Measurements from ENCODE around the gene NAV3. TPM values are rescaled to one million over a fixed set of nuclear protein-coding genes. Genes with fewer than 3 reads are reported as not detected.

Gene NAV3
- total RNA-seq, 4 donors from 2014 or later, result 4.6 to 10.7 (median 6.6) TPM

GRCh38 chr12:77841521-77841920 is 10.8 kb downstream of the NAV3 start:
- TF ChIP-seq CTCF (IDR thresholded peaks at IDR 0.05) (no peak), POLR2AphosphoS5 (IDR thresholded peaks at IDR 0.05) (no peak), POLR2A (IDR thresholded peaks at IDR 0.05) (no peak), EP300 (IDR thresholded peaks at IDR 0.05) (no peak)
- no peak for ATAC-seq
- H3K4me3 ChIP-seq, result no peak overlapping the region
- H3K36me3 ChIP-seq, result no peaks in the 10 kb centered on the region
- no peaks in the 10 kb centered on the region for H3K4me1 ChIP-seq
- no peak overlapping the region for H3K27ac ChIP-seq
- no peaks in the 10 kb centered on the region for H3K27me3 ChIP-seq
- H3K9me3 ChIP-seq, result no peaks in the 10 kb centered on the region

DNA sequence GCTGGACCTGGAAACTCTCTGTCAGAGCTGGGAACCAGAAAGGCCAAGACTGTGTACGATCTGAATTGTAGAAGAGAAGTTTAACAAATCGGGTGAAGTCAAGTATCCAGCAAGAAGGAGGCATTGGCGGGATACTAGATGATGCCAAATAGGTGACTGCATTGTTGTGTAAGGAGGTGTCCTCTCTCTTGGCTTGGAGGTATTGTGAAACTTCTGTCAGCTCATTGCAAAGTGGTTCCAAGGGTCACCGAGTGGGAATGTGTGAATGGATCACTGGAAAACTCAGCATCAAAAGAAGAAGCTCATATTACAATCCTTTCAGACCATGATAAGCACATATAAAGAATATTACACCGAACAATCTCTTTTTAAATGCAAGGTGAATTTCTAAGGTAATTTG is 11.7 kb downstream of the NAV3 start:
- ATAC-seq, result peak; percentile 62
- Histone ChIP-seq H3K9me3 (no peaks in the 10 kb centered on the region), H3K27ac (no peak overlapping the region), H3K4me3 (no peak overlapping the region), H3K4me1 (peaks cover 0 to 3% (median 3%) of the 10 kb centered on the region in 3 donors), H3K36me3 (no peaks in the 10 kb centered on the region), H3K27me3 (no peaks in the 10 kb centered on the region)
- no peak for TF ChIP-seq CTCF (IDR thresholded peaks at IDR 0.05)
- no peak for TF ChIP-seq POLR2A (IDR thresholded peaks at IDR 0.05)
- TF ChIP-seq POLR2AphosphoS5 (IDR thresholded peaks at IDR 0.05), result no peak
- no peak for TF ChIP-seq EP300 (IDR thresholded peaks at IDR 0.05)
- WGBS, 2 donors (ENCODE audit: low coverage in 1 of 2), result 81 to 83% methylated on average over 3 to 5 of the region's 5 CpGs

DNA sequence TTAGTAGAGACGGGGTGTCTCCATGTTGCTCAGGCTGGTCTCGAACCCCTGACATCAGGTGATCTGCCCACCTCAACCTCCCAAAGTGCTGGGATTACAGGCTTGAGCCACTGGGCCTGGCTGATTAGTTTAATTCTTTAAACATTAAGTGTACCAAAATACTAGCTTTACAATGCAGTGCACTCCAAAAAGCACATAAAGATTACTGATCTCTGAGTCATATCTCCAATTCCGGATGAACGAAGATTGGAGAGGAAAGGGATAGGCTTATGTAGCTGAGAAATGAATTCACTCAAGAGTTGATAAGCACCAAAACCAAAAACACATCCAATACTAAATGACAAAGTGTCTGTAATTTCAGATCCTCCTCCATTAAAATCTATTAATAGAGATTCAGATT is 15.1 kb downstream of the NAV3 start:
- Histone ChIP-seq H3K4me1 (peaks cover 0 to 16% (median 3%) of the 10 kb centered on the region in 3 donors), H3K27me3 (no peaks in the 10 kb centered on the region), H3K4me3 (no peak overlapping the region), H3K36me3 (no peaks in the 10 kb centered on the region), H3K9me3 (no peaks in the 10 kb centered on the region), H3K27ac (no peak overlapping the region)
- TF ChIP-seq EP300 (IDR thresholded peaks at IDR 0.05), result no peak
- no peak for TF ChIP-seq CTCF (IDR thresholded peaks at IDR 0.05)
- no peak for ATAC-seq
- WGBS, 2 donors (ENCODE audit: low coverage in 1 of 2), result 47 to 68% methylated on average over 2 to 4 of the region's 4 CpGs

- H3K9me3 ChIP-seq, result no peaks in the 10 kb centered on the region
- no peaks in the 10 kb centered on the region for H3K36me3 ChIP-seq
- no peak for TF ChIP-seq POLR2AphosphoS5 (IDR thresholded peaks at IDR 0.05)
- TF ChIP-seq POLR2A (IDR thresholded peaks at IDR 0.05), result no peak
- no peak for TF ChIP-seq CTCF (IDR thresholded peaks at IDR 0.05)
- no peak for TF ChIP-seq EP300 (IDR thresholded peaks at IDR 0.05)
- 40 to 72% methylated on average over 2 of the region's 2 CpGs for WGBS, 2 donors (ENCODE audit: low coverage in 1 of 2)
- peaks cover 0 to 16% (median 3%) of the 10 kb centered on the region in 3 donors for H3K4me1 ChIP-seq
- peak overlapping the region in 2 of 4 donors; percentile 40 to 44 for H3K27ac ChIP-seq
- no peaks in the 10 kb centered on the region for H3K27me3 ChIP-seq
- no peak overlapping the region for H3K4me3 ChIP-seq
- no peak for ATAC-seq
These were observed 16.4 kb downstream of the NAV3 start for GRCh38 chr12:77847060-77847541.

- H3K9me3 ChIP-seq, result no peaks in the 10 kb centered on the region
- 9% methylated on average over 2 to 3 of the region's 3 CpGs for whole genome bisulfite sequencing, 2 donors (ENCODE audit: low coverage in 1 of 2)
- H3K27ac ChIP-seq, result peak overlapping the region in 3 of 4 donors; percentile 40 to 73 (median 44)
- TF ChIP-seq POLR2AphosphoS5 (IDR thresholded peaks at IDR 0.05), result no peak
- TF ChIP-seq CTCF (IDR thresholded peaks at IDR 0.05), result no peak
- no peak for TF ChIP-seq EP300 (IDR thresholded peaks at IDR 0.05)
- TF ChIP-seq POLR2A (IDR thresholded peaks at IDR 0.05), result no peak
- no peak overlapping the region for H3K4me3 ChIP-seq
- no peaks in the 10 kb centered on the region for H3K36me3 ChIP-seq
- H3K27me3 ChIP-seq, result no peaks in the 10 kb centered on the region
- ATAC-seq, result peak; percentile 62
- peaks cover 0 to 16% (median 3%) of the 10 kb centered on the region in 3 donors for H3K4me1 ChIP-seq
These were observed 17.2 kb downstream of the NAV3 start for GRCh38 chr12:77847680-77848431.

All from gastroesophageal sphincter (tissue), 4 donors.